OCI-LY1 (cell line): Measurements from ENCODE around the gene RPL27A.

Source experiments
- H2AFZ ChIP-seq: fragments of 200-600 bp; sonication (generic), shearing (Covaris generic); 2 replicates; pipeline ENCODE4 v1.6.0; 2014; ENCODE audit warnings: antibody characterized with exemption, mild to moderate bottlenecking, low read length
- H3F3A ChIP-seq: fragments of 200-600 bp; sonication (generic), shearing (Covaris generic); 2 replicates; pipeline ENCODE4 v1.6.0; 2014; ENCODE audit warnings: mild to moderate bottlenecking, antibody characterized with exemption, low read length, moderate library complexity; ENCODE audit not compliant: insufficient read depth
- H3K27ac ChIP-seq: fragments of 200-600 bp; sonication (generic); 2 replicates; pipeline ENCODE4 v1.5.1; 2014; ENCODE audit warnings: low read length, mixed run types, mild to moderate bottlenecking, low read depth; ENCODE audit not compliant: poor library complexity, severe bottlenecking
- H3K27me3 ChIP-seq: fragments of 200-600 bp; sonication (generic); 2 replicates; pipeline ENCODE4 v1.6.0; 2014; ENCODE audit warnings: antibody characterized with exemption, mild to moderate bottlenecking, low read length, moderate library complexity; ENCODE audit not compliant: insufficient read depth
- H3K36me3 ChIP-seq: fragments of 200-600 bp; sonication (generic); 2 replicates; pipeline ENCODE4 v1.6.1; 2014; ENCODE audit warnings: mild to moderate bottlenecking, antibody characterized with exemption, low read length, moderate library complexity, mixed read lengths; ENCODE audit not compliant: insufficient read depth
- H3K4me1 ChIP-seq: fragments of 200-600 bp; sonication (generic); 2 replicates; pipeline ENCODE4 v1.5.1; 2014; ENCODE audit warnings: mild to moderate bottlenecking, low read length, moderate library complexity; ENCODE audit not compliant: insufficient read depth, severe bottlenecking
- H3K4me2 ChIP-seq: fragments of 200-600 bp; sonication (generic), shearing (Covaris generic); 2 replicates; pipeline ENCODE4 v1.6.1; 2014; ENCODE audit warnings: low read length
- H3K4me3 ChIP-seq: fragments of 200-600 bp; sonication (generic); 2 replicates; pipeline ENCODE4 v1.5.1; 2014; ENCODE audit warnings: low read length, low read depth, mild to moderate bottlenecking, mixed read lengths; ENCODE audit not compliant: poor library complexity, severe bottlenecking
- H3K79me2 ChIP-seq: fragments of 200-600 bp; shearing (Covaris generic); 2 replicates; pipeline ENCODE4 v1.6.1; 2016; ENCODE audit warnings: mixed run types, low read length, mixed read lengths; ENCODE audit not compliant: insufficient read depth
- H3K9ac ChIP-seq: fragments of 200-600 bp; sonication (generic), shearing (Covaris generic); 2 replicates; pipeline ENCODE4 v1.6.1; 2014; ENCODE audit warnings: mild to moderate bottlenecking, low read length, mixed read lengths
- H3K9me2 ChIP-seq: fragments of 200-600 bp; sonication (generic), shearing (Covaris generic); 2 replicates; pipeline ENCODE4 v1.6.1; 2014; ENCODE audit warnings: low read depth, mild to moderate bottlenecking, low read length, mixed read lengths
- H3K9me3 ChIP-seq: fragments of 200-600 bp; shearing (Covaris generic); 2 replicates; pipeline ENCODE4 v1.6.1; 2014; ENCODE audit warnings: low read length, mixed read lengths
- H4K20me1 ChIP-seq: fragments of 200-600 bp; sonication (generic), shearing (Covaris generic); 2 replicates; pipeline ENCODE4 v1.6.0; 2016; ENCODE audit warnings: mild to moderate bottlenecking, low read length; ENCODE audit not compliant: insufficient read depth
- CTCF ChIP-seq: fragments of 200-600 bp; sonication (generic), shearing (Covaris generic); IDR thresholded peaks from 2 replicates; pipeline ENCODE4 v1.5.1; 2017; ENCODE audit warnings: mild to moderate bottlenecking, antibody characterized with exemption, low read length, moderate library complexity, mixed read lengths
- EZH2 ChIP-seq: fragments of 200-600 bp; sonication (generic), shearing (Covaris generic); IDR thresholded peaks from 2 replicates; pipeline ENCODE4 v1.8.0; 2017; ENCODE audit warnings: borderline replicate concordance, mixed run types, mild to moderate bottlenecking, antibody characterized with exemption, low read length, moderate library complexity, mixed read lengths

Gene RPL27A

GRCh38 chr11:8654503-8654902 lies 28.1 kb upstream of the RPL27A start:
- H3K4me1 ChIP-seq, result no peaks in the 10 kb centered on the region
- H3K36me3 ChIP-seq, result peaks cover 12% of the 10 kb centered on the region; the same call in 1 of the 2 replicates
- H3K9me3 ChIP-seq, result no peaks in the 10 kb centered on the region
- no peaks in the 10 kb centered on the region for H3K79me2 ChIP-seq
- H2AFZ ChIP-seq, result no peak overlapping the region
- no peak overlapping the region for H3K4me3 ChIP-seq
- H3K27ac ChIP-seq, result no peak overlapping the region
- H4K20me1 ChIP-seq, result no peaks in the 10 kb centered on the region
- H3K27me3 ChIP-seq, result no peaks in the 10 kb centered on the region
- no peak for TF ChIP-seq CTCF
- TF ChIP-seq EZH2, result no peak
- no peak overlapping the region for H3K9ac ChIP-seq
- H3K9me2 ChIP-seq, result no peaks in the 10 kb centered on the region
- no peaks in the 10 kb centered on the region for H3F3A ChIP-seq
- no peak overlapping the region for H3K4me2 ChIP-seq

GRCh38 chr11:8656291-8656690 lies 26.3 kb upstream of the RPL27A start:
- Histone ChIP-seq H3K27ac (no peak overlapping the region), H4K20me1 (no peaks in the 10 kb centered on the region), H3K4me1 (no peaks in the 10 kb centered on the region), H3K4me3 (no peak overlapping the region), H3K9me2 (no peaks in the 10 kb centered on the region), H3K9ac (no peak overlapping the region), H3F3A (no peaks in the 10 kb centered on the region), H3K4me2 (no peak overlapping the region), H2AFZ (no peak overlapping the region), H3K36me3 (peaks cover 4% of the 10 kb centered on the region; the same call in 1 of the 2 replicates), H3K79me2 (no peaks in the 10 kb centered on the region), H3K27me3 (no peaks in the 10 kb centered on the region), H3K9me3 (no peaks in the 10 kb centered on the region)
- TF ChIP-seq EZH2 (no peak), CTCF (no peak)

GRCh38 chr11:8658321-8659057 lies 24.1 kb upstream of the RPL27A start:
- Histone ChIP-seq H3K4me1 (no peaks in the 10 kb centered on the region), H3F3A (no peaks in the 10 kb centered on the region), H3K4me3 (no peak overlapping the region), H3K79me2 (no peaks in the 10 kb centered on the region), H3K27me3 (no peaks in the 10 kb centered on the region), H3K9me2 (no peaks in the 10 kb centered on the region), H3K36me3 (no peaks in the 10 kb centered on the region), H3K4me2 (no peak overlapping the region), H3K9ac (no peak overlapping the region), H2AFZ (no peak overlapping the region), H4K20me1 (no peaks in the 10 kb centered on the region), H3K27ac (no peak overlapping the region), H3K9me3 (no peaks in the 10 kb centered on the region)
- TF ChIP-seq EZH2 (no peak), CTCF (no peak)
